H9 (cell line): Measurements from ENCODE around the gene HMGB4. TPM values are rescaled to one million over a fixed set of nuclear protein-coding genes. Genes with fewer than 3 reads are reported as not detected.

Source experiments
- DNase-seq: peaks from one replicate; pipeline ENCODE4 v3.0.0-alpha.2; 2017
- H2AFZ ChIP-seq: one replicate; pipeline ENCODE4 v1.6.1; 2013; ENCODE audit warnings: mild to moderate bottlenecking, low read length, control low read depth, moderate library complexity
- H2AK5ac ChIP-seq: 2 replicates; pipeline ENCODE4 v1.6.1; 2013; ENCODE audit warnings: low read length, control low read depth, mixed read lengths; ENCODE audit not compliant: insufficient read length
- H2BK120ac ChIP-seq: one replicate; pipeline ENCODE4 v1.6.1; 2013; ENCODE audit warnings: low read depth, mild to moderate bottlenecking, low read length, control low read depth, inconsistent platforms; ENCODE audit not compliant: poor library complexity, severe bottlenecking
- H2BK12ac ChIP-seq: 2 replicates; pipeline ENCODE4 v1.6.1; 2013; ENCODE audit warnings: low read length, control low read depth, mixed read lengths, low read depth; ENCODE audit not compliant: insufficient read length
- H2BK15ac ChIP-seq: 2 replicates; pipeline ENCODE4 v1.6.1; 2013; ENCODE audit warnings: low read depth, low read length, control low read depth
- H2BK20ac ChIP-seq: one replicate; pipeline ENCODE4 v1.6.1; 2013; ENCODE audit warnings: low read depth, mild to moderate bottlenecking, low read length, control low read depth, inconsistent platforms; ENCODE audit not compliant: poor library complexity, severe bottlenecking
- H2BK5ac ChIP-seq: 2 replicates; pipeline ENCODE4 v1.6.1; 2013; ENCODE audit warnings: low read length, control low read depth, mixed read lengths; ENCODE audit not compliant: insufficient read length
- H3K14ac ChIP-seq: 2 replicates; pipeline ENCODE4 v1.6.1; 2013; ENCODE audit warnings: low read length, control low read depth; ENCODE audit not compliant: insufficient read depth
- H3K18ac ChIP-seq: 2 replicates; pipeline ENCODE4 v1.6.1; 2013; ENCODE audit warnings: low read depth, mild to moderate bottlenecking, mixed read lengths, low read length, control low read depth; ENCODE audit not compliant: insufficient read length
- H3K23ac ChIP-seq: 2 replicates; pipeline ENCODE4 v1.6.1; 2013; ENCODE audit warnings: low read length, control low read depth, mixed read lengths, low read depth; ENCODE audit not compliant: insufficient read length
- H3K23me2 ChIP-seq: 2 replicates; pipeline ENCODE4 v1.6.1; 2013; ENCODE audit warnings: low read depth, mild to moderate bottlenecking, mixed read lengths, low read length, control low read depth; ENCODE audit not compliant: insufficient read length, poor library complexity, severe bottlenecking
- H3K27ac ChIP-seq: 2 replicates; pipeline ENCODE4 v1.5.1; 2013; ENCODE audit warnings: low read length, control low read depth, mixed read lengths, low read depth; ENCODE audit not compliant: insufficient read length
- H3K27me3 ChIP-seq: 2 replicates; pipeline ENCODE4 v1.6.1; 2013; ENCODE audit warnings: low read length, control low read depth, inconsistent platforms; ENCODE audit not compliant: insufficient read depth
- H3K4ac ChIP-seq: 2 replicates; pipeline ENCODE4 v1.6.1; 2013; ENCODE audit warnings: low read depth, mild to moderate bottlenecking, control low read depth, inconsistent platforms, low read length, moderate library complexity
- H3K4me1 ChIP-seq: 2 replicates; pipeline ENCODE4 v1.6.1; 2013; ENCODE audit warnings: low read length, control low read depth, inconsistent platforms; ENCODE audit not compliant: insufficient read depth
- H3K4me2 ChIP-seq: 2 replicates; pipeline ENCODE4 v1.6.1; 2013; ENCODE audit warnings: low read length, control low read depth, mixed read lengths; ENCODE audit not compliant: insufficient read length, insufficient read depth
- H3K56ac ChIP-seq: 2 replicates; pipeline ENCODE4 v1.6.1; 2013; ENCODE audit warnings: low read depth, mild to moderate bottlenecking, mixed read lengths, low read length, control low read depth; ENCODE audit not compliant: insufficient read length
- H3K79me1 ChIP-seq: 2 replicates; pipeline ENCODE4 v1.6.1; 2013; ENCODE audit warnings: low read depth, mild to moderate bottlenecking, moderate library complexity, low read length, control low read depth, inconsistent platforms; ENCODE audit not compliant: insufficient read depth, poor library complexity, severe bottlenecking
- H3K79me2 ChIP-seq: 2 replicates; pipeline ENCODE4 v1.6.1; 2013; ENCODE audit warnings: low read length, control low read depth, inconsistent platforms; ENCODE audit not compliant: insufficient read depth
- H3K9ac ChIP-seq: 2 replicates; pipeline ENCODE4 v1.6.1; 2013; ENCODE audit warnings: low read length, control low read depth, mixed read lengths; ENCODE audit not compliant: insufficient read length; ENCODE audit errors: extremely low read depth
- H3K9me3 ChIP-seq: one replicate; pipeline ENCODE4 v1.6.1; 2013; ENCODE audit warnings: low read depth, low read length, inconsistent platforms; ENCODE audit not compliant: control insufficient read depth
- H3T11ph ChIP-seq: one replicate; pipeline ENCODE4 v1.6.1; 2013; ENCODE audit warnings: mild to moderate bottlenecking, low read length, control low read depth, inconsistent platforms
- H4K20me1 ChIP-seq: one replicate; pipeline ENCODE4 v1.6.1; 2013; ENCODE audit not compliant: control insufficient read depth, insufficient read length, insufficient read depth
- H4K5ac ChIP-seq: 2 replicates; pipeline ENCODE4 v1.6.1; 2013; ENCODE audit warnings: low read depth, mild to moderate bottlenecking, mixed read lengths, low read length, control low read depth; ENCODE audit not compliant: insufficient read length
- H4K8ac ChIP-seq: replicated peaks from 2 replicates; pipeline ENCODE4 v1.6.1; 2013; ENCODE audit warnings: low read length, control low read depth, mixed read lengths, low read depth; ENCODE audit not compliant: insufficient read length
- H4K91ac ChIP-seq: 2 replicates; pipeline ENCODE4 v1.6.1; 2013; ENCODE audit warnings: low read depth, mild to moderate bottlenecking, moderate library complexity, mixed read lengths, low read length, control low read depth; ENCODE audit not compliant: insufficient read length
- H3K27ac Mint-ChIP-seq, 3 experiments: 2 replicates in 2 of 3; 3 replicates in 1 of 3; pipeline ENCODE4 v1.8.0; 2020 to 2021; ENCODE audit warnings: mixed read lengths in 3 of 3, mild to moderate bottlenecking in 1 of 3, moderate library complexity in 1 of 3
- H3K27me3 Mint-ChIP-seq: 2 replicates; pipeline ENCODE4 v1.8.0; 2021; ENCODE audit warnings: low read depth, mild to moderate bottlenecking, moderate library complexity, mixed read lengths
- H3K36me3 Mint-ChIP-seq, 3 experiments: 2 replicates in 2 of 3; 3 replicates in 1 of 3; pipeline ENCODE4 v1.8.0; 2020 to 2021; ENCODE audit warnings: low read depth in 3 of 3, mixed read lengths in 3 of 3; ENCODE audit not compliant: insufficient read depth in 1 of 3
- H3K4me1 Mint-ChIP-seq, 2 experiments: 2 replicates each; pipeline ENCODE4 v1.8.0; 2020; ENCODE audit warnings: mixed read lengths in 2 of 2
- H3K4me3 Mint-ChIP-seq, 2 experiments: 2 replicates in 1 of 2; 3 replicates in 1 of 2; pipeline ENCODE4 v1.8.0; 2020 to 2021; ENCODE audit warnings: mild to moderate bottlenecking in 2 of 2, mixed read lengths in 2 of 2, moderate library complexity in 1 of 2
- H3K9me3 Mint-ChIP-seq, 2 experiments: 2 replicates in 1 of 2; 3 replicates in 1 of 2; pipeline ENCODE4 v1.8.0; 2020; ENCODE audit warnings: mild to moderate bottlenecking in 2 of 2, mixed read lengths in 2 of 2, moderate library complexity in 1 of 2
- WGBS: extraction: QIAGEN DNeasy Blood & Tissue Kit; methylation state at CpG from one replicate; pipeline ENCODE4 v1.1.7; 2013; ENCODE audit warnings: missing lambda C conversion rate, low lambda C conversion rate, mixed read lengths; ENCODE audit not compliant: insufficient read length; ENCODE audit errors: extremely low coverage; 5-methylcytosine and 5-hydroxymethylcytosine counted together
- total RNA-seq: library from RNA; stranded (reverse); gene quantifications from 2 replicates; pipeline ENCODE4 v1.2.1, GENCODE V29; 2021
- TF ChIP-seq, protein P1 (sequence below): fragments of 200-600 bp; sonication (generic); conservative IDR thresholded peaks from 3 replicates; pipeline ENCODE4 v1.8.0; 2021; ENCODE audit warnings: antibody characterized with exemption, mild to moderate bottlenecking

Gene HMGB4
- total RNA-seq, 1 experiment from 2014 or later, result not detected

DNA sequence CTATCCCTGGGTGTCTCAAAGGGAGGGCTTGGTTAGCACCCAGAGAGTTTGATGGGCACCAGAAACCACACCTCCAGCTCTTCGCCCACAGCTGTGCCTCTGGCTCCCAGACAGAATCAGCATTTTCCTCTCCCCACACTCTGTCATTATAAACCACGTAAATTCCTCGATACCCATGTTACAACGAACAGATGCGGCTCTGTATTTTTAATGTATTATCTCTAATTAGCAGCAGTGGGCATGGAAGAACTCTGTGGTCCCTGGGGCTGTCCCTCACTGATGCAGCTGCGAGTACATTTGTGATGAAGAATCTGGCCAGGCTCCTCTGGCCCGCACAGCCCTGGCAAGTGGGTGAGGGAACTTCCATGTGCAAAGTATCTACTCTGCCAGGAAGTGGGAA is 10.8 kb downstream of the HMGB4 start:
- Histone ChIP-seq H3K18ac (no peak overlapping the region), H3K79me2 (no peaks in the 10 kb centered on the region), H2BK12ac (no peak overlapping the region), H2BK20ac (no peak overlapping the region), H3K4me1 (no peaks in the 10 kb centered on the region), H4K20me1 (no peaks in the 10 kb centered on the region), H3K9me3 (no peaks in the 10 kb centered on the region), H3K23me2 (no peaks in the 10 kb centered on the region), H2AK5ac (no peak overlapping the region), H3K79me1 (no peaks in the 10 kb centered on the region), H3T11ph (no peak overlapping the region), H3K23ac (no peak overlapping the region), H4K5ac (no peak overlapping the region), H3K9ac (no peak overlapping the region), H3K4ac (no peak overlapping the region), H2AFZ (no peak overlapping the region), H3K4me2 (no peak overlapping the region), H4K91ac (no peak overlapping the region), H3K27ac (no peak overlapping the region), H3K56ac (no peak overlapping the region), H4K8ac (no peak overlapping the region), H3K27me3 (no peaks in the 10 kb centered on the region), H2BK15ac (no peak overlapping the region), H3K14ac (no peak overlapping the region), H2BK120ac (no peak overlapping the region), H2BK5ac (no peak overlapping the region)
- TF ChIP-seq, protein P1, sequence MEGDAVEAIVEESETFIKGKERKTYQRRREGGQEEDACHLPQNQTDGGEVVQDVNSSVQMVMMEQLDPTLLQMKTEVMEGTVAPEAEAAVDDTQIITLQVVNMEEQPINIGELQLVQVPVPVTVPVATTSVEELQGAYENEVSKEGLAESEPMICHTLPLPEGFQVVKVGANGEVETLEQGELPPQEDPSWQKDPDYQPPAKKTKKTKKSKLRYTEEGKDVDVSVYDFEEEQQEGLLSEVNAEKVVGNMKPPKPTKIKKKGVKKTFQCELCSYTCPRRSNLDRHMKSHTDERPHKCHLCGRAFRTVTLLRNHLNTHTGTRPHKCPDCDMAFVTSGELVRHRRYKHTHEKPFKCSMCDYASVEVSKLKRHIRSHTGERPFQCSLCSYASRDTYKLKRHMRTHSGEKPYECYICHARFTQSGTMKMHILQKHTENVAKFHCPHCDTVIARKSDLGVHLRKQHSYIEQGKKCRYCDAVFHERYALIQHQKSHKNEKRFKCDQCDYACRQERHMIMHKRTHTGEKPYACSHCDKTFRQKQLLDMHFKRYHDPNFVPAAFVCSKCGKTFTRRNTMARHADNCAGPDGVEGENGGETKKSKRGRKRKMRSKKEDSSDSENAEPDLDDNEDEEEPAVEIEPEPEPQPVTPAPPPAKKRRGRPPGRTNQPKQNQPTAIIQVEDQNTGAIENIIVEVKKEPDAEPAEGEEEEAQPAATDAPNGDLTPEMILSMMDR, result no peak
- H3K27me3 Mint-ChIP-seq, result peaks cover 8% of the 10 kb centered on the region
- H3K9me3 Mint-ChIP-seq, result peaks cover 3 to 4% of the 10 kb centered on the region in 2 experiments; a peak in 2 of 5 replicates
- WGBS, result no CpG with 5 or more reads among the region's 7 CpGs
- peaks cover 0 to 5% (median 4%) of the 10 kb centered on the region in 3 experiments; a peak in 4 of 7 replicates for H3K36me3 Mint-ChIP-seq
- no peak for DNase-seq
- H3K27ac Mint-ChIP-seq, result no peak overlapping the region; a peak in 1 of 7 replicates
- H3K4me3 Mint-ChIP-seq, result no peak overlapping the region
- H3K4me1 Mint-ChIP-seq, result peaks cover 8 to 11% of the 10 kb centered on the region in 2 experiments
